GM18498 (cell line): Measurements from ENCODE around the gene CORO2B.

Source experiments
- ATAC-seq: cut with Tn5 transposase; IDR thresholded peaks from one replicate; pipeline ENCODE4 v1.9.1; 2021; ENCODE audit warnings: mild to moderate bottlenecking, moderate library complexity; ENCODE audit not compliant: unreplicated experiment

CORO2B gene, protein sequence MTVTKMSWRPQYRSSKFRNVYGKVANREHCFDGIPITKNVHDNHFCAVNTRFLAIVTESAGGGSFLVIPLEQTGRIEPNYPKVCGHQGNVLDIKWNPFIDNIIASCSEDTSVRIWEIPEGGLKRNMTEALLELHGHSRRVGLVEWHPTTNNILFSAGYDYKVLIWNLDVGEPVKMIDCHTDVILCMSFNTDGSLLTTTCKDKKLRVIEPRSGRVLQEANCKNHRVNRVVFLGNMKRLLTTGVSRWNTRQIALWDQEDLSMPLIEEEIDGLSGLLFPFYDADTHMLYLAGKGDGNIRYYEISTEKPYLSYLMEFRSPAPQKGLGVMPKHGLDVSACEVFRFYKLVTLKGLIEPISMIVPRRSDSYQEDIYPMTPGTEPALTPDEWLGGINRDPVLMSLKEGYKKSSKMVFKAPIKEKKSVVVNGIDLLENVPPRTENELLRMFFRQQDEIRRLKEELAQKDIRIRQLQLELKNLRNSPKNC

DNA sequence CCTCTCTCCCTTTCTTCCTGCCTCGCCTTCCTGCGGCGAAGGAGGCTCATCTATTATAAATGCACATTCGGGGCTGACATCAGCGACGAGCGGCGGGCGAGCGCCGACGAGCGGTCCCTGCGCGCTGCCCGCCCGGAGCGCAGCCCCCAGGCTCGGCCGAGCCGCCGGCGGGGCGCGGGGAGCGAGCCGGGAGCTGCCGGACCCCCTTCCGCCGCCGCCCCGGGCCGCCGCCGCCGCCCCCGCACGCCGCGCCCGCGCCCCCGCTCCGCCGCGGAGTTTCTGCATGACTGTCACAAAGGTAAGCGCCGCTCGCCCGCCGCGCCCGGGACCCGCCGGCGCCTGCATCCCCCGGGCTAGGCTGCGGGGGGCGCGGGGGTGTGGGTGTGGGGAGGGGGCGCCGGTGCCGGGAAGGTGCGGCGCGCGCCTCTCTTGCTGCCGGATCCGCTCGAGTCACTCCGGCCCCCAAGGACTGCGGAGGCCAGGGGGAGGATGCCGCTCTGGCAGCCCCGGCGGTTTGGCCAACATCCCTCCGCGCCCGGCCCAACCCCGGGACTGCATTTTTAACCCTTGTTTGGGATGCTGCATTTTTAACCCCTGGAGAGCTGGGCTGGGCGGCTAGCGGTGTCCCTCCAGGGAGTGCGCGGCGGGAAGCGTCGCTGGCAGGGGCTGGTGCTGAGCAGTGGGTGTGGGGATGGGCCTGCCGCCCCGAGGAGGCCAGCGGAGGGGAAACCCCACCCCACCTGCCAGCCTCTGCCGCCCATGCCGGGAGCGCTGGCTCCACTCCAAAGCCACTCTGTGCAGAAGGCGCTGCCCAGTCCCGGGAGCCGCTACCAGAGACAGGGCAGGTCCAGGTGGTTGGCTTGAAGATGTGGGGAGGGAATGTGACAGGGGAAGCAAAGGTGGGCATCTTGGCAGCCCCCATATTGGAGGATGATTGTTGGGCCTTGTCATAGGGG, at the start of gene CORO2B:
Gene CORO2B (plus strand): TSS at position 14 of the 956 bp plus-strand sequence. CDS start 270 bp downstream, at position 284.
- ATAC-seq, result no peak

DNA sequence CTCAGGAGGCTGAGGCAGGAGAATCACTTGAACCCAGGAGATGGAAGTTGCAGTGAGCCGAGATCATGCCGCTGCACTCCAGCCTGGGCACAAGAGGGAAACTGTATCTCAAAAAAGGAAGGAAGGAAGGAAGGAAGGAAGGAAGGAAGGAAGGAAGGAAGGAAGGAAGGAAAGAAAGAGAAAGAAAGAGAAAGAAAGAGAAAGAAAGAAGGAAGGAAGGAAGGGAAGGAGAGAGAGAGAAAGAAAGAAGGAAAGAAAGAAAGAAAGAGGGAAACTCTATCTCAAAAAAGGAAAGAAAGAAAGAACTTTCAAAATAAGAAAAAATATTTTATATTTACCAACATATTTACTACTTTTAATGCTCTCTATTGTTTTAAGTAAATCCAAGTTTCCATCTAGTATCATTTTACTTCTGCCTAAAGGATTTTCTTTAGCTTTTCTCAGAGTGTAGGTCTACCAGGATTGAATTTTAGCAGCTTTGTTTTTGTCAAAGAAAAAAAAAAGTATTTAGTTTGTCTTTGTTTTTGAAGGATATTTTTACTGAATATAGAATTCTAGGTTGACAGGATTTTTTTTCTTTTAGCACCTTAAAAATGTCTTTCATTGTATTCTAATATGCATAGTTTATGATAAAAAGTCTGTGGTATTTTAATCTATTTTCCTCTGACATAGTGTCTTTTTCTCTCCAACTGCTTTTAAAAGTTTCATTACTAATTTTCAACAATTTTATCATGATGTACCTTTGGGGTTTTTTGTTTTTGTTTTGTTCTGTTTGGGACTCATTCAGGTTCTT, 47.2 kb upstream of the CORO2B start:
- ATAC-seq, result no peak

DNA sequence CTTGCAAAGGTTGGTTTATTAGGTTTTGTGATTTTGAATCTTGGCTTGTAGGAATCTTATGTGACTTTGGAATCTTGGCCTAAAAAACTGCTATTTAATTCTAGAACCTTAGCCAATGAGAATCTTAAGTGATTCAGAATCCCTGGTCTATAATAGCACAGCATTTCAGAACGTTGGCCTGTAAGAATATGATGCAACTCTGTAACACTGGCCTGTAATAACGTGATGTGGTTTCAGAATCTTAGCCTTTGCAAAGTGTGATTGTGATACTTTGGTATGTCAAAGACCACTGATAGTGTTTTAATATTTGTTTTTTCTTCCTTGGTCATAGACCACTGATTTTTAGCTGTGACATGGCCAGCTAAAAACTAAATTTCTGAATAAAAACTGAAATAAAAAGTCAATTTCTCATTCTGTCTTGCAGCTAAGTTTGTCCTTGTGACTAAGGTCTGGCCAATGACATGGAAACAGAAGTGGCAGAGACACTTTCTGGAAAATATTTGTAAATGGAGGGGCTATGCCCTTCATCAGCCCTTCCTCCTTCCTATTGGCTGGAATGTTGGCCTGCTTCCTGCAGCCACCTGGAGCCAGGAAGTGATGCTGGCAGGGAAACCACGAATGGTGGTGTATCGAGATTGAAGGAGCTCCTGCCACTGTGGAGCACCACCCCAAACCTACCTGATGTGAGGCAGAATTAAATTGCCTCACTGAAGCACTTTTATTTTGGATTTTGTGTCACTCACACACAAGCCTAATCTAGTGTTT, 42.3 kb upstream of the CORO2B start:
- no peak for ATAC-seq

DNA sequence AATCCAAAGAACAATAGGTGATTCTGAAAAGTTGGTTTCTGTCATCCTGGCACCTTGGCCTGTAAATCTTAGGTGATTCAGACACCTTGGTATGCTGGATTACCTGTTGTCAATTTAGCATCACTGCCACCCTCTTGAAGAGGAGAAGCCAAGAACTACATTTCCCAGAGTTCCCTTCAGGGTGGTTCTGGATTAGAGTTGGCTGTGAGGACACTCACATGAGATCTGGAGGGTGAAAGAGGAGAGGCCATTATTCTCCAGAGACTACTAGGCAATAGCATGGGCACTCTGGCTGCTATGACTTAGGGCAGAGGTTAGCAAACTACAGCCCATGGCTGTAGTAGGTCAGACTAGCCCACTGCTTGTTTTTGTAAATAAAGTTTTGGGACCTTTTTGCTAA, 41.7 kb upstream of the CORO2B start:
- no peak for ATAC-seq

DNA sequence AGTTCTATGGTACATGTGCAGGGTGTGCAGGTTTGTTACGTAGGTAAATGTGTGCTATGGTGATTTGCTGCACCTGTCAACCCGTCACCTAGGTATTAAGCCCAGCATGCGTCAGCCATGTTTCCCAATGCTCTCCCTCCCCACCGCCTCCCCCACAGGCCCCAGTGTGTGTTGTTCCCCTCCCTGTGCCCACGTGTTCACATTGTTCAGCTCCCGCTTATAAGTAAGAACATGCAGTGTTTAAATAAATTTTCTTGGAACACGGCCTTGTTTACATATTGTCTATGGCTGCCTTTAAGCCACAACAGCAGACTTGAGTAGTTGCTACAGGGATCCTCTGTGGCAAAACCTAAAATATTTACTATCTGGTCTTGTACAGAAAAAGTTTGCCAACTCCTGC, 41.3 kb upstream of the CORO2B start:
- no peak for ATAC-seq

DNA sequence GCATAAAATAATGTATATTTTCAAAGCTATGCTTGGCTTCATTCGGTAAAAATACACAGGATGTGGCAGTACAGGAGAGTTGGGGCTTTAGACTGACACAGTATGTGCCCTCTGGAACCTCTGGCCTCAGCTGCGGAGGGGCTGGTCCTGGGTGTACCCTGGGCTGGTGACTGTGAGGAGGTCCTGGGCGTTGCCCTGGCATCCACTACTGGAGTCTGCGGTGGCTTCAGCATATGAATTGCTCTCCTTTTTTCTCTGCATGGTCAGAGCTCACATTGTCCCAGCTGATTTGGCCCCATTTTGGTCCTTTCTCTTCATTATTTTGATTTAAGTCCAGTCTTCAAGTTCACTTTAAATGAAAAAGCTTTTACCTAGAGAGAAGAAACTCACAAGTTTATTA, 40.5 kb upstream of the CORO2B start:
- ATAC-seq, result no peak

DNA sequence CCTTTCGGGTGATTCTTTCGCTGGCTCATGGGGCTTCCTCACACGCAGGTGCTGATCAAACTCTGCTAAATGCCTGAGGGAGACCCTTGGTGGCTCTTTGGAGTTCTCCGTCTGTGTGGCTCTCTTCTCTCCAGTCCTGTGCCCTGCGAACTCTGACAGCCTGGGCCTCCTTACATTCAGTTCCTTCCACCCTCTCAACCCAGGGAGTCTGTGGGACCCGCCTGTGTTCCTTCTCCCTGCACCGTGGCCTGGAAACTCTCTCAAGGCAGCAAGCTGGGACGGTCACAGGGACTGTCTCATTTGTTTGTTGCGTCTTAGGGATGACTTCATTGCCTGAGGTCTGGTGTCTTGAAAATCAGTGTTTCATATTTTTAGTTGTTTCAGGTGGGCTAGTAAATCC, 37.0 kb upstream of the CORO2B start:
- ATAC-seq, result no peak

DNA sequence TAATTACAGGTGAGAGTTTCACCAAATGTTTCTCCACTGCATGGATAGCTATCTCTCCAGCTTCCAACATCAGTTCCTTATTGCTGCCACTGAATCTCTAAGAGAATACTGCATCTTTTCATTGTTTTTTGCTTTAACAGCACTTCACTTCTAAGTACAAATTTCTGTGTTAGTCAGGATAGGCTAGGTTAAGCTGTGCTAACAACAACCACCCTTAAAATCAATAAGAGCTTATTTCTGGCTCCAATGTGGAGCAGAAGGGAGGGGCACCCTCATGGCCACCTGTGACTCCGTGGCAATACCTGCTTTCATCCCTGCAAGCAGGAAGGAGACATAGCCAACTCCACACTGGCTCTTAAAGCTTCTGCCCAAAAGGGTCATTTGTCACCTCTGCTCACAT, 36.4 kb upstream of the CORO2B start:
- ATAC-seq, result no peak

DNA sequence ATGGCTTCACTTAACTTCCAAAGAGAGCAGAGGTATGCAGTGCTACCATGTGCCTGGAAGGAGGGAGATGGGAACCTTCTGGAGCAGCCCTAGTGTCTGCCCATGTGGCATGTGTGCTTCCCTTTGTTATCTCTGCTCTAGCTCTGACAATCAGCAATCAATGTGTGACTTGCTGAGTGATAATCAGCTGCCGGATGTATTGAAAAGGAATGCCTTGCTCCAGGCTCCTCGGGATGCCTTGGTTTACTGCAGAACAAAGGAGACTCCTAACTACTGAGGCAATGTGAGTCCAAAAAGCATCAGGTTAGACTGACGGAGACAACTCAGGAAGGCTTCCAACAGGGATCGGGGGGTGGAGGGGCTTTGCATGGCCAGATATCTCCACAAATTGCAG, 36.0 kb upstream of the CORO2B start:
- ATAC-seq, result no peak

DNA sequence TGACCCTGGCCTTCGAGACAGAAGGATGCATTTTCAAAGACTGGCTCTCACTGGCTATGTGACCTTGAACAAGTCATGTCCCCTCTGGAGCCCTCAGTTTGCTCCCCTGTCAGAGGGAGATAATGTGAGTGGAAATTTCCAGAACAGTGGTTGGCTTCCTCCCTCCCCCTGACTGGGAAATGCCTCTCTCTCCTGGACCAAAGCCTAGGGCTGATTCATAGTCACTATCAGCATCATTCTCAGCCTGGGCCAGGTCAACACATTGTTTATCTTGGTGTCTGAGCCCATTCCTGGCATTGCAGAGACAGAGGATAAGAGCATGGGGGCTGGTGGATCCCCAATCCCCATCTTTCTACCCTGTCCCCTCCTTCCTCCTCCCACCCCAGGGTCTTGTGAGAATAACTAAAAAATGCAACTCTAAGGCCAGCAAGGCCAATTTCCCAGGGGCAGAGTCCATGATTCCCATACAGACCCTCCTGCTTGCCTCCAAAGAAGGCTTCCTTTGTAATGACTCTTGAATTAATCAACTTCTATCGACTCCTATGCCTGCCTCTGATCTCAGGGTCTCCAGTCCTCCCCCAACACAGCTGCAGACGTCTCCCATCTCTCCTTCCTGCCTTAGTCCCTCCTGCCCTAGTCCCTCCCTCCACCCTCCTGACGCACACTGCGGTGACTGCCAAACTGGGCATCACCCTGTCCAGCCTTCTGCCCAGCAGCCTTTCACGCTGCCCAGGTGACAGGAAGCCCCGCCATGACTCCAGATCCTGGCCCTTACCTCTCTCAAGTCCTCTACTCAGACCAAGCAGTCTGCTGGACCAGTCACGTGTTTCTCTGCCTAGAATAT, 35.4 kb upstream of the CORO2B start:
- no peak for ATAC-seq

DNA sequence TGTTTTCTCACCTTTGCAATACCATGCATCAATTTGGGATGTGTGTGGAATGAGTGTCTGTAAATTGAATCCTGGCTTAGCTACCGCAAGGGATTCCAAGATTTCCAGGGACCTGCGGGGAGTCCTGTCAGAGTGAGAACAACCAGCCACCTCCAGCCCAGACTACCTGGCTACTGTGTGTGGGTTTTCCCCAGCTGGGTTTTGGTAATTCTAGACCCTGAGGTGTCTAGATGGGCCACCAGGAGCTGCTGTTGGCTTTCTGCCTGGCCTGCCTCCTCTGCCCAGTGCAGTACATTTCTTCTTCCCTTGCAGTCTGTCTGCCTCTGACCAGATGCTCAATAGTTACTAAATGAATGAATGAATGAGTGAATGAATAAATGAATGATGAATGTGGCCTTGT, 32.5 kb upstream of the CORO2B start:
- ATAC-seq, result no peak

DNA sequence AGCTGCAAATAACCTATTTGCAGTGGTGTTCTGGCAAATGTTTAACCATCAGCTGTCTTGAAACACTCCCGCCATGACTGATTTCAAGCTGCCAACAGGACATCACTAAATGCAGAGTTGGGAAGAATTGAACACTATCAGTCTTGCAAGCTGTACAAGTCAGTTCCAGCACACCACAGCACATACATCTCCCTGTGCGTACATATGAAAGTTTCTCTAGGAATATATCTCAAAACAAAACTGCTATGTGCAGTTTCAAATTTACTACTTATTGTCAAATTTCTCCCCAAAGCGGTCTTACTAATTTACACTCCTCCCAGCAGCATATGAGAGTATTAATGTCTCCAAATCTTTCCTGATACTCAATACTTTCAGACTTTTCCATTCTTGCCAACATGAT, 30.4 kb upstream of the CORO2B start:
- no peak for ATAC-seq

DNA sequence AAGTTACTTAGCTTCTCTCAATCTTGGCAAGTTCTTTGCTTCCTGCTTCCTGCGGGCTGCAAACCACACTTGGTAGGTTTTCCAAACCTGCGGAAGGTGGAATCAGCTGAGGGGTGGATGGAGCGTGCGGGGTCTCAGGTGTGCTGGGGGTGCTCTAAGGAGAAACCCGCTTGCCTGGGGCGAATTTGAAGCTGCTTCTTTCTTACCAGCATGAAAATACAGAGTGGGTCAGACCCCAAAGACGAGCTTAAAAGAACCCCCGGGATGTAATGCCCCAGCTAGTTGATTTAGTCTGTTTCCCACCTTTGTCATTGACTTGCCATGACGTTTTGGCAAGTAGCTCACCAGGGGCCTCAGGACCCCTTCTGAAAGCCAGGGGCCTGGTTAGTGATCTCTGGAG, 28.8 kb upstream of the CORO2B start:
- no peak for ATAC-seq

DNA sequence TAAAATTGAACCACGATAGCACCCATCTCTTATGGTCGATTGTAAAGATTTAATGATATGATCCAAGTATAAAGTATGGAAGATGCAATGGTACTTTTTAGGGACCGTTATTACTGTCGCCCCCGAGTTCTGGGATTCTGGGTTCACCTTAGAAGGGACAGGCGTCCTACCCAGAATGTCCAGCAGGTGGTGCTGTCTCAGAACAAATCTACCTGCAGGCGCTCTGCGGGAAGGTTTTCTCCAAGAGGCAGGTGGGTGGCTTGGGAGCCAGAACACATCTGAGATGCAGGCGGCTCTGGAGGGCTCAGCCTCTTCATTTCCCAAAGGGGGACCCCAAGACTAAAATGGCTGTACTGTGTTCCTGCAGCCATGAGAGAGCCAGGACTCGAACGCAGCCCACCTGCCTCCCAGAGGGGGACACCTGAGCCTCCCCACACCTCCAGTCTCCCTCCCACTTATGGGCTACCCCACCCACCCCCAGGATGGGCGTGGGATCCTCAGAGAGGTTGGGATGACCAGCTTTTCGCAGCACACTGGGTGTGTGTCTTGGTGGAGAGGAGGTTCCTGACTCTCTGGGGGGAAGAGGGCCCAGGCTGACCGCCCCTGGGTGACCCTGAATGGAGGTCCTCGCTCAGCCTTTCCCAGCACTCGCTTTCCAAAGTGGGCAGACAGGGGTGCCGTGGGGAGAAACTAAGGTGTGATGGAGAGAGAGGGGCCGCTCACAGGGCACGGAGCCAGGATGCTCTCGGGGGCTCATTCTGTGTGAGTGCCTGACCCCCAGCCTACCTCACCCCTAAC, 28.1 kb upstream of the CORO2B start:
- no peak for ATAC-seq

DNA sequence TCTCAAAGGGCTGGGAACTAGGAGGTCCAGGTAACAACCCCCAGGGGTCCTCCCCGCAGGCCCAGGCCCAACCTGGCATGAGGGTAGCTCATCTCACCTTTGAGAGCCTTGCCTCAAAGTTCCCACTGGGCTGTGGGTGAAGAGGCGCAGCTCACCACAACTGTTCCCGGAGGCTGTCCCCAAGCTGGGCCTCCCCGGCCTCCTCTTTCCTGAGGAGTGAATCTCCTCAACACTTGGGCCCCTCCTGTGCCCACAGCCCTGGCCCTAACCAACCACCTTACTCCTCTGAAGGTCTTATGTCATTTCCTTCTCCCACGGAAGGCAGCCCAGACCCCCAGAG, 27.5 kb upstream of the CORO2B start:
- no peak for ATAC-seq

DNA sequence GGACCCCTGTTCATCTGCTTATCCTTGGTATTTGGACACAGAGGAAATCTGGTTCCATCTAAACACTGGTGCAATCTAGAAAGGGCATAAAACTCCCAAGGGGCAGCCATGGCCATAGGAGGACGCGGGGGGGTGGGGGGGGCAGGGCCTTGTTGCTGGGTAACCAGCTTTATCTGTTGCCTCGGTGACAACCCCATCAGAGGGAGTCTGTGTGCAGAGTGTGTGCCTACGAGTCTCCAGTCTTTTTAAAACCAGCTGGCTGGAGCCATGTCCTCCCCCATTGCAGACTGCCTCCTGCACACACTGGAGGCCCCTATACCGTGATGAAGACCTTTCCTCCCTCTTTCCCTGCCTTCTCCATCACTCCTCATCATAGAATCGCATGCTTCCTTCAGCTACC, 26.4 kb upstream of the CORO2B start:
- no peak for ATAC-seq

DNA sequence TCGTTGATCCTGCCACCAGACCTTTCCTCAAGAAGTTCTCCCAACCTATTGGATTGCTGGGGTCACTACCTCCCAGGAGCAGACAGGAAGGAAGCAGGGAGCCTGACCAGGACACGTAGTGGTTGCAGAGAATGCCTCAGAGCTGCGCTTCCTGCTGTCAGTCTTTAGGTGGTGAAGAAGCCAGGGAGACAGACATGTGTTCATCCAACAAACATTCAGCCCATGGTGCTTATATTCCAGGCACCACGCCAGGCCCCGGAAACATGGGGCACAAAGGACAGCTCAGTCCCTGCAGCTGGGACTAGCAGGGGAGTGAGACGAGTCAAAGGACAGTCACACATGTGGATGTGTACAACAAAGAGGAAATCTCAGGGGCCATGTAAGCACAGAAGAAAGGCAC, 26.0 kb upstream of the CORO2B start:
- ATAC-seq, result no peak

DNA sequence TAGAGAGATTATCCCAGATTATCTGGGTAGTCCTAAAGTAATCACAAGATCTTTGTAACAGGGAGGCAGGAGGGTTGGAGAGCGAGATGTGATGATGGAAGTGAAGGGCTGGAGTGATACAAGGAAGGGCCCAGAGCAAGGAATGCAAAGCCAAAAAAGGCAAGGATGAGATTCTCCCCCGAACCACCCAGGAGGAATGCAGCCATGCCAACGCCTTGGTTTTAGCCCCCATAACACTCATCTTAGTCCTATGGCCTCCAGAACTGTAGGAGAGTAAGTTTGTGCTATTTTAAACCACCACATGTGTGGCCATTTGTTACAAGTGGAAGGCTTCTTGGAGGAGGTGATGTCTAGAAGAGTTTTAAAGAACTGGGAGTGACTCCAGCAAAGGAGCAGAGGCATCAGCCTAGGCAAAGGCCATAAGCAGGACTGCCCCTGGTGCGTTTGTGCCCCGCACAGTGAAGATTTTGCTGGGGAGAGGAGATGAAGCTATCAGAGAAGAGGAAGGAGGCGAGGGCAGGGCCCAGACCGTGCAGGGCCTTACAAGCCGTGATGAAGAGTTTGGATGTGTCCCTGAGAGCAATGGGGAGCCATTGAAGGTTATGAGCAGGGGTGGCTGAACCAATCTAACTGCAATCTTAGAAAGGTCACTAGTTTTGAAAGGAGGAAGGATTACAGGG, 25.3 kb upstream of the CORO2B start:
- ATAC-seq, result no peak
